Nucleus accumbens (tissue), 56 donors: ENCODE results near the gene HOXC6.
A peak's percentile ranks its signal among the peaks of the same experiment; 100 is the strongest.

Experiments used
- DNase-seq, 56 donors: peaks; one replicate each; lab custom pipeline; 2025; lab: John Stamatoyannopoulos, UW

Gene HOXC6

DNA sequence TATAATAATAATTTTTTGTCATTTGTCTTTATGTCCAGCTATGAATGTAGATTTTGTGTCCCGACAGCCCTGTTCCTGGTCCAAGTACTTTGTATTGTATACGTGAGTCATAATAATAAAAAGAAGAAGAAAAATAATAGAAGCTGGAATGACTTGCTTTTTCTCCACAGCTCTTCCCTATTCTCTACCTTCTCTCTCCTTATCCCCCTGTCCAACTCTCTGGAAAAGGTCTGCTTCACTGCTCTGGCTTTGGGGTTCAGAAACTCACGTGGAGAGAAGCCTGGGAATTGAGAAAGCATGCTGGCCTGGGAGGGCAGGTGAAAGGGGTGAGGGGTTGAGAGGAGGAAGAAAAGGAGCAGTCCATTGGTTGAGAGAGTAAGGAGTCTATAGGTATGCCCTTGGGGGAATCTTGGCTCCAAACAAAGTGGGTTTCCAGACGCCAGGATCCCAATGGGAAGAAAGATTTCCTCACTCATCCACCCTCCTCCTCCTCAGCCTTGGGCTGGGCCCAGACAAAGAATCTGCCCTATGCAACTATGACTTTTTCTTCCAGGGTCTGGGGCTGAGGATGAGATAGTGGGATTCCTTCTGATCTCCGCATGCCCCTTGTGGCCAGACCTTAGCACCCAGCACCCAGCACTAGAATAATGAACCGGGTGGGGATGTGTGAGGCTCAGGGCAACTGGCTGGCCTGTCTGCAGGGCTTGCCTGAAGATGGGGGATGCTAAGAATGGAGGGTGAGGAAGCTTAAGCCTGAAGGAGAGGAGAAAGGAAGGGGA lies 15.4 kb upstream of the HOXC6 start:
- no peak for DNase-seq

DNA sequence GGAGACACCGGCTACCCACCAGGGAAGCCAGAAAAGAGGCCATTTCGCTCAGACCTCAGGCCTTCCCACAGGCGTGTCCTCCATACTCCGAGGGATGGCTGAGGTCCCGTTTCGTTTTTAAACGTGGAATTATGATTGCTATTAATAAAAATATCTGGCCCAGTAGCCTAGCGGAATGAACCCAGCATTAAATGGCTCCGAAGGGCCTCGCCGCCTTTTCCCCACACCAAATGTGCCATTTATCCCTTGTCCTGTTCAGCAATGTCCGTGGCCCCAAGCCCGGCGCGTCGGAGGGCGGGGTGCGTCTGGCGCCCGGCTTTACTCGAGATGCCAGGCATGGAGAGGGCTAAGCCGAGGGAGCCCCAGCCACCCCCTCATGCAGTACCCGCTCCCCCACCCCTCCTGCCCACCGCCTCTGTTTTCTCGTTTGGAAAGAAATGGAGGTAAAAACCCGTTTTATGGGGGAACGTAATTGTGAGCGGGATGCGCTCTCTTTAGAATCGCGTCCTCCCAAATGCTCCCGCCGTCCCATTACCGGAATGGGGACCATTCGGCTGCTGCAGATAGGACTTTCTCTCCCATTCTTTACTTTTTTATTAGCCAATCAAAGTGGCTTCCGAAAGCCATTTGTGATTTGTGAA lies 13.7 kb upstream of the HOXC6 start:
- DNase-seq, result no peak

DNA sequence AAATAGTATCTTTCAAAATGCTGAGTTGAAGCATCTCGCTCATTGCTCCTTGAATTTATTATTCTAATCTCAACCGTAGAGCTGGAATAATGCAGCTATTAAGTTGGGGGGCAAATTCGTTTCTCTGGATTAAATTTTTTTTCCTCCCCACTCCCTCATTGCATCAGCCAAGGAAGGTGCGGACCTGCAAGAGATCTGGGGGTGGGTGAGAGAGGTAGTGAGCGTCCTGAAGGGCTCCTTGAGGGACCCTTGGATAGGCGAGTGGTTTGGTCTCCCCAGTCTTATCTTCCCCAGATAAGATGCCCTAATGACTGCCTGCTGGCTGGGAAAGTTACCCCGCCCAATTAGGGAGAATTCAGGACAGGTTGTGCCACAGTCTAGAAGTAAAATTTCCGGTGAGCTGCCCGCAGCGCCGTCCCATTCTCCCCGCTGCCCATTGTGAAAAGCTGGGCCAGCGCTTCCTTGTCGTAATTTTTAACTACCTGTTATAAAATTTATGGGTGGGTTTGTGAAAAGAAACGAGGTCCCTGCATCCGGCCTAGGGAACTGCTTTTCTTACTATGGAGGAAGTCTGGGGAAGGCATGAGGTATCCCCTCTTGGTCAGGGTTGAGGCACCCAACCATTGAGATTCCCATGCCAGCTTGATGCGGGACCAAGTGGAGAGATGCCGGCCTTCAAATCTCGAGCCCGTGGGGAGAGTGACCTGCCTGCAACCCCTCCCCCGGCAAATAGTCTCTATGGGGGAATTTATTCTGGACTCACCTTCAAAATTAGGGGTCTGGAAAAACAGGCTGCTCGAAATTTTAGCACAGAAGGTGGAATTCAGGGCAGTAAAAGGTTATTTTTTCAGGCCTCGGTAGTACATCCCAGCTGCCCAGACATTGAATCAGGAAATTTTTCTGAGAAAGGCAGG lies 13.0 kb upstream of the HOXC6 start:
- DNase-seq, result no peak

DNA sequence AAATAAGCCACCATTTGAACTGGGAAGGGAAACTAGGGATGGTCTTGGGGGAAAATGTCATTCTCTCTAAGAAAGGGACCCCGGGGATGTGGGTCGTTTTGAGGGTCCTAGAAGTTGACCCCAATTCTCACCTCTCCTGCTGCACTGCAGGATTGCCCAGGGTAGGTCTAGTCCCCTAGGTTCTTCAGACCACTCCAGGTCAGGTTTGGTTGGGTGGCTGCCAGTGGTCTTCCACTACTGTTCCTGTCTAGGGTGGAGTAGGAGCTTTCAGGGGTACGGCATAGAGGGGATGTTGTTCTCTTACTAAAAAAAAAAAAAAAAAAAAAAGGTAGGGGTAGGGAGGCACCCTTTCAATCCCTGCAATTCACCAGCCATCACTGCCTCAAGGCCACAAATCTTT lies 12.2 kb upstream of the HOXC6 start:
- DNase-seq, result no peak

DNA sequence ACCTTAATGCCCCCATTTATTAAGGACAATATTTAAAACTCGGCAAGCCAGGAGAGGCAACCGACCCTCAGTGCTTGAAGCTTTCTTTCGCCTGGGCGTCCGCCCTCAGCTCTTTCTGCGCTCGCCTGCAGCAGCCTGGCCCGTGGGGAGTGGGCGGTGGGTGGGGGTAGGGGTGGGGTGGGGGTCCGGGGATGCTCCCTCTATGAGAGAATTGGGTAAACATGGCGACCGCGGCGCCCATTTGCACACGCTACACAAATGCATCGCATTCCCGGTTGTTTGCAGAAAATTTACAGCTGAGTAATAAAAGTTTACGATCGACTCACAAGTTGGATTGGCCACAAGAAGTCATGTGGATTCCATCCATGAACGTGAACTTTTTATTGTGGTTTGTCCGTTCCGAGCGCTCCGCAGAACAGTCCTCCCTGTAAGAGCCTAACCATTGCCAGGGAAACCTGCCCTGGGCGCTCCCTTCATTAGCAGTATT lies 11.7 kb upstream of the HOXC6 start:
- no peak for DNase-seq

DNA sequence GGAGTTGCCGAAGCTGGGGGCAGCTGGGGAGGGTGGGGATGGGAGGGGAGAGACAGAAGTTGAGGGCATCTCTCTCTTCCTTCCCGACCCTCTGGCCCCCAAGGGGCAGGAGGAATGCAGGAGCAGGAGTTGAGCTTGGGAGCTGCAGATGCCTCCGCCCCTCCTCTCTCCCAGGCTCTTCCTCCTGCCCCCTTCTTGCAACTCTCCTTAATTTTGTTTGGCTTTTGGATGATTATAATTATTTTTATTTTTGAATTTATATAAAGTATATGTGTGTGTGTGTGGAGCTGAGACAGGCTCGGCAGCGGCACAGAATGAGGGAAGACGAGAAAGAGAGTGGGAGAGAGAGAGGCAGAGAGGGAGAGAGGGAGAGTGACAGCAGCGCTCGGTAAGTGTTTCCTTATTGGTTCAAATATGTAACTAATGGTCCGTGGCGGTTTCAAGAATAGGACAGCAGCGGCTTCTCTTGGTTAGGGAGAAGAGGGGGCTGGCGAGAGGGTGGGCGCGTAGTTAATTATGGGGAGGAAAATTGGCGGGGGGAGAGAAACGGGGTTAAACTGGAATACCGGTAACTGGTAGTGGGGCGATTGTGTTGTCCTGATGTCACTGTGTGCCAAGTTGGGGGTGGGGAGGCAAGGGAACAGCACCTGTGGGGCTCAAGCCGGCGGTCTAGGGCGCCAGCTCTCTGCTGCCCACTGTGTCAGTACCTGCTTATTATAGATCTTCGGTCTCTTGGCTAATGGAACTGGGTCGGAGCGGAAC lies 11.0 kb upstream of the HOXC6 start:
- DNase-seq, result no peak

DNA sequence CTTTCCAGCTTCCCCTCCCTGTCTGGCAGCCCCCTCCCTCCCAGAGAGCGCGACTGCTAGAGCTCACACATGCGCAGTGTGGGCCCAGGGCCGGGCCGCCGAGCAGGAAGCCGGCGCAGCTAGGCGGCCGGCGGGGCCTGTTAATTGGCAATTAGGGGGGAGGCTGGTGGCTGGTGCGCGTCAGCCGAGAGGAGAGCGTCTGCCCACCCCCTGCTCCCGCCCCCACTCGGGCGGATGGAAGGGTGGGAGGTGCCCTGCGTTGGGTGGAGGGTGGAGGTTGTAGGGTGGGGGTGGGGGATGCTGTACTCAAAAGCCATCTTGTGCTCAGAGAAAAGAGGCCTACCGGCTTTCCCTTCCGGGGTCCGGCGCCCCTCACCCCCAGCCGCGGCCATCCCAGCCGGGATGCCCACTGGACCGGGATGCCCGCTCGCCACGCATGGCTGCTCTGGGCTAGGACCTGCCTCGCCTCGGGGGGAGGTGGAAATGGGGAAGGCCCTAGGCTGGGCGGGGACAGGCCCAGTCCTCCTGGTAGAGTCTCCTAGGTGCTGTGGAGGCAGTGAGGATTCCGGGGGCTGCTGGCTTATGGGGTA lies 10.3 kb upstream of the HOXC6 start:
- peak in 43 of 56 donors; percentile 2 to 58 (median 17) for DNase-seq

DNA sequence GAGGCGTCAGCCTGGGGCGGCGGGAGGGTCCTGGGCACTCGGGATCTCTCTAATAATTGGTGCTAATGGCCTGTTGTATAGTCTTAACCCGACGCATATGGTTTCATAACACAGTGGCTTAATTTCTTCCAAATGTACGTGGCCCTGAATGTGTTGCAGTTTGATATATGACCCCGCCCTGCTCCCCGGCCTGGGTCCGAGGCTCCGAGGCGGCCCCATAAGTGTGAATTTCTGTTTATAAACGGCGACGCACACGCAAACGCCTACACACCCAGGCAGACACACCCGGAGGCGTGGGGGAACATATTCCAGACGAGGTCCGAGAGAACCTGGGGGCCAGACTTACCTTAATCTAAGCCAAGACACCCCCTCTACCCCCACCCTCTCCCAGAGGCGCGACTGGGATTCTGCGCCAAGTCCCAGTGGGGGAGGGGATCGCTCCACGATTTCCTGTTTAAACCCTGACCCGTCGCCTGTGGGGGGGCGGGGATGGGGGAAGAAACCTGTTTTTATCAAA lies 9.7 kb upstream of the HOXC6 start:
- no peak for DNase-seq

DNA sequence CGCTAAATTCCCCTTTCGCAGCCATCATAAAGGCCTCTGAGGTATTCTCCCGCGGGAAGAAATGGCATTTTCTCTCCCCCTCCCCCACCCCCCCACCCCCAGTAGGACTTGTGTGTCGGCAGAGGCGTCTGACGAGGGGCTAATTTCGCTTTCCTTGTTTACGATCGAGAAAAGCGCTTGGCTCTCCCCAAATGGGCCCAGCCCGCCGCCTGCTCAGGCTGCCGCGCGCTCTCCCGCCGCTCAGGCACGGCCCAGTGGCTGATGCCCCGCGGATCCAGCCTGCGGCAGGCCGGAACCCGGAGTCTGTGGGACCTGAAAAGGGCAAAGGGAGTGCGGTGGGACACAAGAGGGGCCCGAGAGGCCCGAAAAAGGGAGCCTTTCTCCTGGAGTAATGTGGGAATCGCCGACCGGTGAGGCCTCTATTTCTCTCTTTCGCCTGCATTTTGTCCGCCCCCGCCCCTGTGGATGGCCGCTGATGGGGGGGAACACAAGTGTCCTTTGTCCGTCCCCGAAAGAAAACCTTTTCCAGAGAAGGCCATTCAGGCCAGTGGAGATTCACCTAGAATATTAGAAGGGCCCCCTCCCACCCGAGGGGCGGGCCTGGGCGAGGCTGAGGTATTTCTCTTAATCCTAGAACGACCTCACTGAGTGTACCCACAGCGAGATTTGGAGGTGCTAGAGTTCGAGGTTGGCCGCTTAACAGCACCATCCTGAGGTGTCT lies 9.0 kb upstream of the HOXC6 start:
- no peak for DNase-seq

DNA sequence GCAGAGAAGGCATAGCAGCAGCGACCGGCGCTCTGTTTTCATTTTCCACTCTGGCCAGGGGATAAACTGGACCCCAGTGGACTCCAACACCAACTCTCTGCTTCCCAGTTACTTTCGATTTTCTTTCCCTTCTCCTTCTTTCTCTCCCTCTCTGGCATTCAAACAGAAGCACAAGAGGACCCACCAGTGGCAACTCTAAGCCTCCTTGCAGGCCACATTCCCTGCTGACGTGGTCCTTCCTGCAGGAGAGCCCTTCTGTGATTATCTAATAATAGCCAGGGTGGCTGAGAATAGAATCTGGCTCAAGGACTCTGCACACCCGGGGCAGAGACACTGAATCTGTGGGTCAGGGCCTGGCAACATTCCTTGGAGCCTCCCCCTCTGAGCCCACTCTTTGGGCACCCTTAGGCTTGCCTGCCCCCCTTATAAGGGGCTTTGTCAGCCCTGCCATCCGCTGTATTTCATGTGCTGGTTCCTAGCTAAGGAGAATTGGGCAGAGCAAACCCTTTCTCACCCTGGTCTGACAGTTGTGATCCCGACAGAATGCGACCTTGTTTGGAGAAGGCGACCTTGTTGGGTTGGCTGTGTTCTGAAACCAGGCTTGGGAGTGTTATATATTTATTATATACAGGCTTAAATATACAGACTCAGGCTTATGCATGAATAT lies 8.2 kb upstream of the HOXC6 start:
- DNase-seq, result no peak

DNA sequence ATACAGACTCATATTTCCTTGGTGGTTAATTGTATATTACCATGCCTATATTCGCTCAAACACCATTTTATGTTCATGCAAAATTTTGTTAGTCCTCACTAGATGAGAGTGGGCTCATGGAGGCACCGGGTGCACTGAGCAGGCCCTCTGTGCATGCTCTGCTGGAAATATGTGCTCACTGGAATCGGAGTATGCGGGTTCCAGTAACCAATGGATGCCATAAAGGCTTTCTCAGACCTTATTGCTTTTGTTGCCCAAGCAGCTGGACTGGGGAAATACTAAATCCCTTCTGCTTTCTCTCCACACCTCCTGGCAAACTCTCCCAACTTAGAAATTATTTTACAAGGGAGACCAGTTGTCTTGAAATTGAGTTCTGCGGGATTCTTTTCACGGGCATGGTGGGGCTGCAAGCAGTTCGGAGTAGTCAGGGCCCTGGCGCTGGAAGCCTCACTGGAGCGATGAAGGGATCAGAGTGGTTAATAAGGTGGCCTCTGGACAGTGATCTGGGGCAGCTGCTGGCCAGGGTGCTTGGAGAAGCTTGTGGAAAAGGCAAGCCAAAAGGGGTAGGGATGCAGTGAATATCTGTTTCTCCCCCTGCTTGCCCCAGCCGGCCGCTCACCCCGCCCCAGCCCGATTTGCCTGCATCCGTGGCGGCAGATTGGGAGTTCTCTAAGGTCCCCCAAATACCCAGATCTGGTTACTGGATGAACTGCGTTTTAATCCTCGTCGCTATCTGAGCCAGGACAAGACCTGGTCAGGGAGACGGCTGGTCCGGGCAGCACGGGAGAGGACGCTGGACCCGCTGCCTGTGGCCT lies 7.4 kb upstream of the HOXC6 start:
- DNase-seq, result no peak

DNA sequence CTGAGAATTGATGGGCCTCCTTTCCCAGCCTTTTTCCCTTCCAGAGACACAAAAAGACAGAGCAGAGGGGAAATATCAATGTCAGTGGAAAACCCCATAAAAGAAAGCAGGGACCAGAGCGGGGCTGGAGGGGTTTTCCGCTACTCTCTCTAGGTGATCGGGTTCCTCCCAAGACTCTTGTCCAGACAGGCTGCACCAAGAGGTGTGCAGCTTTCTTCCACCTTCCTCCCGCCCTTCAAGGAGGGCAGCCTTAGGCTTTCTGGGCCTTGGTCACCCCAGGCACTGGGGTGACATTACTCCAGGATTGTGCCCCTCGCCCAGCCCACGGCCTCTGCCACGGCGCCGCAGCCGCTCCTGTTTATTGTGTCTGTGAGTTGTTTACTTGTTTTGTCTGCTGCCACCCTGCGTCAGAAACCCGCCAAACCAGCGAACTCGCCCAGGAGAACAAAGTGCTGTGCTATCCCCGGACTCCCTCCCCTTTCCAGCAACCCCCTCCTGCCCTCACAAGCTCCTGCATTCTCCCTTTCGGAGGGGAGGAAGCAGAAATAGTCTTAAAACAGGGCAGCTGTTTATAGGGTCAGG lies 6.7 kb upstream of the HOXC6 start:
- peak in 1 of 56 donors; percentile 9 for DNase-seq

DNA sequence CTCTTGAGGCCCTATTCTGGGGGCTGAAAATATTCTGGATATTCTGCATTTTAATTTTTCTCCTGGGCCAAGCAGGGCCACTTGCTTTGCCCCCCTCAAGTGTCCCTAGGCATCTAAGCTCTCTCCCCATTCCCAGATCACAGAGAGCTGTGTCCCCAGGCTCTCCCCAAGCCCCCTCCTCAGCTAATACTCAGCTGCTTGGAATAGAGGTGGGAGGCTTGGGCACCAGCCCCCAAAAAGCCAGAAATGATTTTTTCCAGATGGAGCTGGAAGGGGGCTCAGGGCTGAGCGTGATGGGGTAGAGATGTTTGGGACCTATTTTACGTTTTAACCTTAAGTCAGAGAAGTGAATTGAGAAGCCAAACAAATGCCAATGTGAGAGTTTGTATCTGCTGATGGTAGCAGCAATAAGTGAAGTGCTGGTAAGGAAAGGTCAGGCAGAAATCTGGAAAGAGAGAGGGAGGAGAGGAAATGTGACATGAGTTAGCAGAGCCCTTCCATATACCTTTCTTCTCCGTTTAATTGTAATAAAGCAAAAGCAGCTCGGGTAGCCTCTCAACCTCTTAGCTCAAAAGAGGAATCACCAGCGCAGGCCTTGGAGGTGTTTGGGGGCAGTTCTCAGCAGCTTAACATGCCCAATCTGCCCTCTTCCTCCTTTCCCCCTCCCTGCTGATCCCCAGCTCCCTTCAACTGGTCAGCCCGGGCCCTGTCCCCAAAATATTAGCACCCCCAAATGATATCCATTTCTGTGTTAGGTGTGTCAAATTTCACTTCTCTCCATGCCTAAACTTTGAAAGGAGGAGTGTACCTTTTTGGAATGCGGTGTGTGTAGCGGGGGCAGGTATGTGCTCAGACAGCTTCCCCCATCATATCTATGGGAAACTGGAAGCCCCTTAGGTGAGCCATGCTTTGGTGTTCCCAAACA lies 5.0 kb upstream of the HOXC6 start:
- DNase-seq, result no peak

DNA sequence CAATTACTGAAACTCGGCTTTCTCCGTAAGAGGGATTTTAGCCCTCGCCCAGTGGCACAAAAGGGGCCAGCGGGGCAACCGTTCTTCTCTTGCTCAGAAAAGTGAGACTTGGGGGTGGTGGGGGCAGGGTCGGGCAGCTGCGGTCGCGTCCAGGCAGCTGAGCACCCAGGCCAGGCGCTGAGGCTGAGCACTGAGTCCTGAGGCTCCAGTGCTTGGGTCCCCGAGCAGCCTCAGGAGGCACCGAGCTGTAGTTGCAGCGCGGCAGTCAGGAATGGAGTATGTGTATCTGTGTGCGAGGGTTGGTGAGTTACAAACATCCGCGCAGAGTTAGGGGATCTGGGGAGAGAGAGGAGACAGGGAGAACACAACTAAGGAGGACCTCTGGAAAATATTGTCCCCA lies 4.1 kb upstream of the HOXC6 start:
- DNase-seq, result no peak

DNA sequence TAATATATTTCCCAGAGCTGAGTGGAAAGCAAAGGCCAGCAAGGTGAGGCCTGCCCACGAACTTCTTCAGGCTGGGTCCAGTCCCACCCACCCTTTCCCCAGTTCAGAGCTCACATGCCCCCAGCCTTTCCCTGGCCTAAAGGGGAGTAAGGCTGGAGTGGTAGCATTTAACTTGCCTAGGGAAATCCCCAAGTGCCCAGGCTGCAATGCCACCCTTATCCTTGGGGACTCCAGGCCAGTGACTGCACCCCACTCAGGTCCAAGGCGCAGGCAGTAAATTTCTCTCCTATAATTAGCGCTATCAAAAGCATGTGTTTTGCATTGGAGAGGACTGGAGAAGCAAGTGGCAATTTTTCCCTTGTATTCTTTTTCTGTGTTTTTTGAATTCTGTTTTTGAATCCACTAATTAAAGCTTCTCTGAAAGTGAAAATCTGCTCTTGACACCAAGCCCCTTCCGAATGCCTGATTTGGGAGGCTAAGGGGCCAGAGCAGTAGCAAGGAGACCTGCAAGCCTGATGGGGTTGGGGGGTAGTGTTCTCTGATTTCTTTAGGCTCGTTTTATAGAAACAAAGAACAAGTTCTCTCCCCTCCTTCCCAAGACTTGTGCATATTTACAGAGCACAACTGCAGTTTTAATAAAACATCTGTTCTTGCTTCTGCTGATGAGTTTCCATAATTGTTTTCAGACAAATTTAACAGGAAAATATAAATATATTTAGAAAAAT lies 3.5 kb upstream of the HOXC6 start:
- no peak for DNase-seq
